Adrenal gland (tissue), 5 donors: ENCODE results near the gene VTN.

Source experiments
- POLR2A ChIP-seq, 2 donors: fragments of 450-650 bp; IDR thresholded peaks; one replicate each; pipeline ENCODE4 v1.6.1; 2017; ENCODE audit warnings: antibody characterized with exemption in 2 of 2, mild to moderate bottlenecking in 2 of 2, moderate library complexity in 1 of 2
- TF ChIP-seq, protein P1 (sequence below), 6 experiments: fragments of 450-650 bp in 4 of 6; fragments of 200-600 bp in 2 of 6; sonication (generic) in 1 of 6; IDR thresholded peaks; 1 replicate in 5 of 6; 2 replicates in 1 of 6; pipeline versions ENCODE4 v1.5.1 to v1.8.0; 2016 to 2021; ENCODE audit warnings: antibody characterized with exemption in 6 of 6, mild to moderate bottlenecking in 2 of 6, moderate library complexity in 1 of 6
- donor health status: DM: no; HTN: no; CAD: no.

- TF ChIP-seq, protein P1, sequence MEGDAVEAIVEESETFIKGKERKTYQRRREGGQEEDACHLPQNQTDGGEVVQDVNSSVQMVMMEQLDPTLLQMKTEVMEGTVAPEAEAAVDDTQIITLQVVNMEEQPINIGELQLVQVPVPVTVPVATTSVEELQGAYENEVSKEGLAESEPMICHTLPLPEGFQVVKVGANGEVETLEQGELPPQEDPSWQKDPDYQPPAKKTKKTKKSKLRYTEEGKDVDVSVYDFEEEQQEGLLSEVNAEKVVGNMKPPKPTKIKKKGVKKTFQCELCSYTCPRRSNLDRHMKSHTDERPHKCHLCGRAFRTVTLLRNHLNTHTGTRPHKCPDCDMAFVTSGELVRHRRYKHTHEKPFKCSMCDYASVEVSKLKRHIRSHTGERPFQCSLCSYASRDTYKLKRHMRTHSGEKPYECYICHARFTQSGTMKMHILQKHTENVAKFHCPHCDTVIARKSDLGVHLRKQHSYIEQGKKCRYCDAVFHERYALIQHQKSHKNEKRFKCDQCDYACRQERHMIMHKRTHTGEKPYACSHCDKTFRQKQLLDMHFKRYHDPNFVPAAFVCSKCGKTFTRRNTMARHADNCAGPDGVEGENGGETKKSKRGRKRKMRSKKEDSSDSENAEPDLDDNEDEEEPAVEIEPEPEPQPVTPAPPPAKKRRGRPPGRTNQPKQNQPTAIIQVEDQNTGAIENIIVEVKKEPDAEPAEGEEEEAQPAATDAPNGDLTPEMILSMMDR (IDR thresholded peaks at IDR 0.05): no peak
- no peak for TF ChIP-seq POLR2A (IDR thresholded peaks at IDR 0.05)
These were observed 14.9 kb upstream of the VTN start for GRCh38 chr17:28385037-28385400.
